HEK293T (cell line): ENCODE results near the gene QSOX2.
A peak's percentile ranks its signal among the peaks of the same experiment; 100 is the strongest.

Source experiments
- CTCF ChIA-PET: fragments of 350-600 bp; formaldehyde crosslinking; extraction: SDS; loops from one replicate; lab custom pipeline; 2021; ENCODE audit warnings: antibody characterized with exemption, inconsistent platforms; lab: Yijun Ruan, JAX
- POLR2A ChIA-PET: fragments of 350-600 bp; formaldehyde crosslinking; extraction: SDS; loops from one replicate; lab custom pipeline; 2020; ENCODE audit warnings: antibody characterized with exemption, inconsistent platforms; lab: Yijun Ruan, JAX
- DNase-seq: peaks from one replicate; pipeline ENCODE4 v3.0.0; 2012; ENCODE audit warnings: mixed read lengths; ENCODE audit errors: extremely low spot score
- ARNT ChIP-seq: fragments of 450-650 bp; IDR thresholded peaks from 2 replicates; pipeline ENCODE4 v1.6.1; 2017; ENCODE audit warnings: mild to moderate bottlenecking
- BHLHE40 ChIP-seq: fragments of 450-650 bp; IDR thresholded peaks from 2 replicates; pipeline ENCODE4 v1.6.1; 2016; ENCODE audit warnings: mild to moderate bottlenecking, moderate library complexity, borderline replicate concordance
- CTBP1 ChIP-seq: fragments of 450-650 bp; IDR thresholded peaks from 2 replicates; pipeline ENCODE4 v1.6.1; 2016; ENCODE audit warnings: borderline replicate concordance
- ELF4 ChIP-seq: fragments of 450-650 bp; IDR thresholded peaks from 2 replicates; pipeline ENCODE4 v1.6.1; 2017; ENCODE audit warnings: antibody characterized with exemption
- FOXA1 ChIP-seq: fragments of 450-650 bp; IDR thresholded peaks from 2 replicates; pipeline ENCODE4 v1.6.1; 2016; ENCODE audit warnings: mild to moderate bottlenecking
- FOXK2 ChIP-seq: fragments of 450-650 bp; IDR thresholded peaks from 2 replicates; pipeline ENCODE4 v1.6.1; 2016; ENCODE audit warnings: mild to moderate bottlenecking
- FOXM1 ChIP-seq: fragments of 450-650 bp; IDR thresholded peaks from 2 replicates; pipeline ENCODE4 v1.6.1; 2017; ENCODE audit warnings: mild to moderate bottlenecking, borderline replicate concordance
- HDGF ChIP-seq: fragments of 450-650 bp; IDR thresholded peaks from 2 replicates; pipeline ENCODE4 v1.6.1; 2017; ENCODE audit warnings: antibody characterized with exemption, borderline replicate concordance
- L3MBTL2 ChIP-seq: fragments of 450-650 bp; conservative IDR thresholded peaks from 2 replicates; pipeline ENCODE4 v1.6.1; 2016; ENCODE audit warnings: mild to moderate bottlenecking
- LEF1 ChIP-seq: fragments of 450-650 bp; IDR thresholded peaks from 2 replicates; pipeline ENCODE4 v1.6.1; 2017; ENCODE audit warnings: mild to moderate bottlenecking, borderline replicate concordance
- NFRKB ChIP-seq: fragments of 450-650 bp; IDR thresholded peaks from 2 replicates; pipeline ENCODE4 v1.6.1; 2016; ENCODE audit warnings: mild to moderate bottlenecking, moderate library complexity
- PKNOX1 ChIP-seq: fragments of 450-650 bp; IDR thresholded peaks from 2 replicates; pipeline ENCODE4 v1.6.1; 2016
- SP1 ChIP-seq: fragments of 450-650 bp; IDR thresholded peaks from 2 replicates; pipeline ENCODE4 v1.6.1; 2017
- SUZ12 ChIP-seq: fragments of 450-650 bp; IDR thresholded peaks from 2 replicates; pipeline ENCODE4 v1.6.1; 2016; ENCODE audit warnings: mild to moderate bottlenecking
- TARDBP ChIP-seq: fragments of 450-650 bp; IDR thresholded peaks from 2 replicates; pipeline ENCODE4 v1.6.1; 2016
- ZNF384 ChIP-seq: fragments of 450-650 bp; IDR thresholded peaks from 2 replicates; pipeline ENCODE4 v1.6.1; 2016

The QSOX2 gene

DNA sequence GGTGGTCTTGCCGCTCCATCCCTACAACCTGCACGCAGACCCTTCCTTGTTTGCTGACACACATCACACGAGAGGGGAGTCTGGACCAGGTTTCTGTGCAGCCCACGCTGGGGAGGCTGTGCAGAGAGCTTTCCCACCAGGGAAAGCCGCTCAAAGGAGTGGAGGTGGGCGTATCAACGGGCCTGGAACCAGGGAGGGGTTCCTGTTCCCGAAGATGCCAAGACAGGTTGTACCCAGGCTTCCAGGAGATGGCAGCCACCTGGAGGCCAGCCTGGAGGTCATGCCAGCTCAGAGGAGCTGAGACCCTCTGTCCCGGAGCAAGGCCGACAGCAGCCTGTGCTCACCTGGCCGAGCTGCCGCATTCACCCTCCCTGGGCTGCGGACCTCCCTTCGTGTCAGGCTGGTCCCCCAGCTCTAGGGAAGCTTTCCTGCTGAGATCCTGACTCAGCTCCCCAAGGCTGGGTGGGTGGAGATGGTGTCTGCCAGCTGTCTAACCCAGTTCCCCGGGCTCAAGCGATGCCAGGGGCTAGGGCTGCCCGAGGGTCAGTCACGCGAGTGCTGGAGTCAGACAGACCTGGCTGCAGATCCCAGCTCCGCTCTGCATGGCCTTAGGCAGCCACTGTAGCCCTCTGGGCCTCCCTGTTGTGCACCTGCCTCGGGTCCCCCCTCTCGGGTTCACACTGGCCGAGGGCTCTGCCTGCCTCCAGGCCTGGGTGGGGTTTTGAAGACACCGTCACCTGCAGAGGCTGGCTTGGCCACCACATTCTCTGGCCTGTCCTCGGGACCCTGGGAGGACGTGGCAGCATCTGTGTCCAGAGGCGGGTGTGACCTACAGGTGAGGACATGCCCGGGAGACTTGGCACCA lies 28.5 kb upstream of the QSOX2 start:
- CTCF ChIA-PET = no interaction called here
- no peak for DNase-seq
- POLR2A ChIA-PET = no interaction called here
- TF ChIP-seq ELF4 = no peak
- no peak for TF ChIP-seq PKNOX1
- TF ChIP-seq LEF1 = no peak
- TF ChIP-seq FOXA1 = no peak

DNA sequence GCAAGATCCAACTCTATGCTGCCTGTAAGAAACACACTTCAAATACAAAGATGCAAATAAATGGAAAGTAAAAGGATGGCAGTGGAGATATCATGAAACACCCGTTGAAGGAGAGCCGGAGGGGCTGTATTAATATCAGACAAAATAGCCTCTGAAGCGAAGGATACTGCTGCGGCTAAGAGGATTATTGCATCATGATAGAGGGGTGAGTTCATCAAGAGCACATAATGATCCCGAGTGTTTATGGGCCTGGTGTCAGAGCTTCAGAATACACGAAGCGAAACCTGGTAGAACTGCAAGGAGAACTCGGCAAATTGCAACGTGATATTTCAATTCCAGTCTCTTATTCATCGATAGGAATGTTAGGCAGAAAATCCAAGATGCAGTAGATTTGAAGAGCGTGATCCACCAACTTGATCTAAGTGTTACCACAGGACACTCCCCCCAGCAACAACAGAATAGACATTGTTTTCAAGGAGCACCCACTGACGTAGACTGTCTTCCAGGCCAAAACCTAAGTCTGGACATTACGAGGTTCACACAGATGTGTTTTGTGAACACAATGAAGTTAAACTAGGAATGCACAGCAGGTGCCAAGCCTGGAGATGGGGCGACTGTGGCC lies 27.7 kb upstream of the QSOX2 start:
- no peak for DNase-seq
- CTCF ChIA-PET = no interaction called here
- TF ChIP-seq ARNT = no peak
- TF ChIP-seq PKNOX1 = no peak
- no peak for TF ChIP-seq ELF4
- TF ChIP-seq FOXA1 = no peak
- TF ChIP-seq SP1 = no peak
- no peak for TF ChIP-seq NFRKB
- no peak for TF ChIP-seq FOXM1
- no peak for TF ChIP-seq CTBP1
- no peak for TF ChIP-seq ZNF384
- TF ChIP-seq TARDBP = no peak
- TF ChIP-seq BHLHE40 = no peak
- TF ChIP-seq LEF1 = no peak
- TF ChIP-seq SUZ12 = no peak
- no peak for TF ChIP-seq HDGF
- TF ChIP-seq FOXK2 = no peak
- TF ChIP-seq L3MBTL2 = no peak
- POLR2A ChIA-PET = no interaction called here

DNA sequence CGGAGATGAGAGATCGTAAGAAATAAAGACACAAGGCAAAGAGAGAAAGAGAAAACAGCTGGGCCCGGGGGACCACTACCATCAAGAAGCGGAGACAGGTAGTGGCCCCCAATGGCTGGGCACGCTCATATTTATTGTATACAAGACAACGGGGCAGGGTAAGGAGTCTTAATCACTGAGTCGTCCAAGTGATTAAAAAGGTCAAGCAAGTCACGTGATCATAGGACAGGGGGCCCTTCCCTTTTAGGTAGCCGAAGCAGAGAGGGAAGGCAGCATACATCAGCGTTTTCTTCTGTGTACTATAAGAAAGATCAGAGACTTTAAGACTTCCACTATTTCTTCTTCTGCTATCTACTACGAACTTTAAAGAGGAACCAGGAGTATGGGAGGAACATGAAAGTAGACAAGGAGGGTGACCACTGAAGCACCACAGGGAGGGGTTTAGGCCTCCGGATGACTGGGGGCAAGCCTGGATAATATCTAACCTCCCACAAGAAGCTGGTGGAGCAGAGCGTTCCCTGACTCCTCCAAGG lies 24.6 kb upstream of the QSOX2 start:
- ChIA-PET POLR2A (no interaction called here), CTCF (no interaction called here)
- TF ChIP-seq ARNT = no peak
- TF ChIP-seq LEF1 = no peak
- no peak for TF ChIP-seq TARDBP
- no peak for TF ChIP-seq PKNOX1
- no peak for TF ChIP-seq BHLHE40
- TF ChIP-seq FOXK2 = no peak
- no peak for TF ChIP-seq ZNF384
- TF ChIP-seq HDGF = no peak
- TF ChIP-seq FOXA1 = no peak
- TF ChIP-seq NFRKB = no peak
- TF ChIP-seq FOXM1 = no peak
- TF ChIP-seq ELF4 = no peak
- no peak for TF ChIP-seq SUZ12
- no peak for TF ChIP-seq SP1
- TF ChIP-seq CTBP1 = no peak
- no peak for TF ChIP-seq L3MBTL2
- DNase-seq = no peak

- DNase-seq = no peak
- ChIA-PET CTCF (interaction anchor here (0.5 to 0.7 kb wide), 3 partner anchors 9 to 475 kb away, joined by 3 read pairs; no protein-coding TSS in a partner anchor), POLR2A (interaction anchor here (1.0 to 2.1 kb wide), 3 partner anchors 10 to 81 kb away, joined by 3 to 11 read pairs (median 4); no protein-coding TSS in a partner anchor)
- no peak for TF ChIP-seq CTBP1
- TF ChIP-seq HDGF = no peak
- TF ChIP-seq FOXA1 = no peak
- TF ChIP-seq NFRKB = no peak
- TF ChIP-seq ARNT = no peak
- TF ChIP-seq FOXM1 = no peak
- no peak for TF ChIP-seq L3MBTL2
- TF ChIP-seq TARDBP = no peak
- TF ChIP-seq BHLHE40 = no peak
- TF ChIP-seq LEF1 = no peak
- TF ChIP-seq PKNOX1 = no peak
- no peak for TF ChIP-seq ZNF384
- no peak for TF ChIP-seq SUZ12
- TF ChIP-seq ELF4 = no peak
- TF ChIP-seq FOXK2 = no peak
- no peak for TF ChIP-seq SP1
Measured at GRCh38 chr9:136268735-136269134, 23.1 kb upstream of the QSOX2 start.

DNA sequence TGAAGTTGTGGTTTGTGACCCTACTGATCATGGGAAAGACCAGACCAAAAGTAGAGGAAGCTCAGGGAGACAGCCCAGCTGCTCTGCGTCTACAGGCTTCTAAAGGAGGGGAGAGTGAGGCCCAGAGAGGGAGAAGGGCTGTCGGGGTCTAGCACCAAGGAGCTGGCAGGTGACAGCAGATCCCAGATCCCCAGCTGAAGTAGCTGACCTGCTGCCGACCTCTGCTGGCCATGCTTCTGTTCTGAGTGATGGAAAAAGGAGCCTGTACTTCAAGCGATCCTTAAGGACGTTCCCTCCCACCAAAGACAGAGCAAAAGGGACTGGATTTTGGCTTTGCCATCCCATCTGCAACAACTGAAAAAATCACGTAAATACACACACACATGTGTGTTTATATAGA lies 22.7 kb upstream of the QSOX2 start:
- ChIA-PET CTCF (interaction anchor here (0.7 kb wide), 1 partner anchor 9 kb away, joined by 3 read pairs; no protein-coding TSS in a partner anchor), POLR2A (interaction anchor here (0.9 to 2.1 kb wide), 5 partner anchors 10 to 150 kb away, joined by 3 to 11 read pairs (median 3); partner anchors contain the start of gene TMEM250)
- peak; percentile 45; the same call in 1 of the 2 replicates for TF ChIP-seq PKNOX1
- no peak for TF ChIP-seq BHLHE40
- DNase-seq = no peak
